ENCODE measurements around the gene LTF. TPM values are rescaled to one million over a fixed set of nuclear protein-coding genes. Genes with fewer than 3 reads are reported as not detected.

LTF gene
- total RNA-seq, 2 donors from 2014 or later: not detected

GRCh38 chr3:46417841-46418611 is 46.7 kb downstream of the LTF start:
- H3K9me3 ChIP-seq (ENCODE audit: control insufficient read depth, low read length, poor library complexity, severe bottlenecking): no peaks in the 10 kb centered on the region
- Mint-ChIP-seq H3K27me3 (no peaks in the 10 kb centered on the region), H3K4me3 (no peak overlapping the region), H3K27ac (no peak overlapping the region), H3K4me1 (no peaks in the 10 kb centered on the region), H3K36me3 (ENCODE audit: low read depth) (no peaks in the 10 kb centered on the region)
- ATAC-seq (no peak), DNase-seq (no peak)

GRCh38 chr3:46416811-46417510 is 47.7 kb downstream of the LTF start:
- ATAC-seq (no peak), DNase-seq (no peak)
- Mint-ChIP-seq H3K4me3 (no peak overlapping the region), H3K4me1 (no peaks in the 10 kb centered on the region), H3K27ac (no peak overlapping the region), H3K36me3 (ENCODE audit: low read depth) (no peaks in the 10 kb centered on the region), H3K27me3 (no peaks in the 10 kb centered on the region)
- no peaks in the 10 kb centered on the region for H3K9me3 ChIP-seq (ENCODE audit: control insufficient read depth, low read length, poor library complexity, severe bottlenecking)

- Mint-ChIP-seq H3K27me3 (no peaks in the 10 kb centered on the region), H3K4me3 (no peak overlapping the region)
Observed at GRCh38 chr3:46416125-46416810, 48.4 kb downstream of the LTF start.

GRCh38 chr3:46414739-46415138 is 50.0 kb downstream of the LTF start:
- H3K27ac Mint-ChIP-seq: no peak overlapping the region
- DNase-seq: no peak
- H3K4me3 Mint-ChIP-seq: no peak overlapping the region
- no peaks in the 10 kb centered on the region for H3K36me3 Mint-ChIP-seq (ENCODE audit: low read depth)
- no peaks in the 10 kb centered on the region for H3K9me3 ChIP-seq (ENCODE audit: control insufficient read depth, low read length, poor library complexity, severe bottlenecking)
- ATAC-seq: no peak
- H3K4me1 Mint-ChIP-seq: peaks cover 2% of the 10 kb centered on the region
- H3K27me3 Mint-ChIP-seq: peaks cover 12% of the 10 kb centered on the region

More at GRCh38 chr3:46416125-46416810, 48.4 kb downstream of the LTF start:
- Mint-ChIP-seq H3K4me1 (no peaks in the 10 kb centered on the region), H3K36me3 (ENCODE audit: low read depth) (no peaks in the 10 kb centered on the region), H3K27ac (no peak overlapping the region)
- no peaks in the 10 kb centered on the region for H3K9me3 ChIP-seq (ENCODE audit: control insufficient read depth, low read length, poor library complexity, severe bottlenecking)
- ATAC-seq: no peak
- DNase-seq: no peak

- ATAC-seq: no peak
- no peak for DNase-seq
- Mint-ChIP-seq H3K36me3 (ENCODE audit: low read depth) (no peaks in the 10 kb centered on the region), H3K4me3 (no peak overlapping the region), H3K27me3 (peaks cover 13% of the 10 kb centered on the region), H3K27ac (no peak overlapping the region), H3K4me1 (peaks cover 2% of the 10 kb centered on the region)
- no peaks in the 10 kb centered on the region for H3K9me3 ChIP-seq (ENCODE audit: control insufficient read depth, low read length, poor library complexity, severe bottlenecking)
Observed at GRCh38 chr3:46413951-46414350, 50.8 kb downstream of the LTF start.

GRCh38 chr3:46412786-46413298 is 51.9 kb downstream of the LTF start:
- DNase-seq (no peak), ATAC-seq (no peak)
- H3K9me3 ChIP-seq (ENCODE audit: control insufficient read depth, low read length, poor library complexity, severe bottlenecking): no peaks in the 10 kb centered on the region
- no peak overlapping the region for H3K27ac Mint-ChIP-seq
- H3K27me3 Mint-ChIP-seq: peaks cover 13% of the 10 kb centered on the region
- H3K4me3 Mint-ChIP-seq: no peak overlapping the region
- no peaks in the 10 kb centered on the region for H3K36me3 Mint-ChIP-seq (ENCODE audit: low read depth)
- peaks cover 2% of the 10 kb centered on the region for H3K4me1 Mint-ChIP-seq

- Mint-ChIP-seq H3K27ac (no peak overlapping the region), H3K4me1 (peaks cover 6% of the 10 kb centered on the region), H3K4me3 (no peak overlapping the region), H3K27me3 (peaks cover 20% of the 10 kb centered on the region), H3K36me3 (ENCODE audit: low read depth) (no peaks in the 10 kb centered on the region)
- ATAC-seq (no peak), DNase-seq (no peak)
- H3K9me3 ChIP-seq (ENCODE audit: control insufficient read depth, low read length, poor library complexity, severe bottlenecking): no peaks in the 10 kb centered on the region
Observed at GRCh38 chr3:46411271-46411670, 53.4 kb downstream of the LTF start.

GRCh38 chr3:46410669-46411068 is 54.0 kb downstream of the LTF start:
- peaks cover 6% of the 10 kb centered on the region for H3K4me1 Mint-ChIP-seq
- DNase-seq (no peak), ATAC-seq (no peak)
- H3K36me3 Mint-ChIP-seq (ENCODE audit: low read depth): no peaks in the 10 kb centered on the region
- H3K9me3 ChIP-seq (ENCODE audit: control insufficient read depth, low read length, poor library complexity, severe bottlenecking): no peaks in the 10 kb centered on the region
- H3K27me3 Mint-ChIP-seq: peaks cover 20% of the 10 kb centered on the region
- H3K27ac Mint-ChIP-seq: no peak overlapping the region
- no peak overlapping the region for H3K4me3 Mint-ChIP-seq

GRCh38 chr3:46409739-46410489 is 54.8 kb downstream of the LTF start:
- Mint-ChIP-seq H3K36me3 (ENCODE audit: low read depth) (no peaks in the 10 kb centered on the region), H3K27ac (no peak overlapping the region), H3K27me3 (peaks cover 20% of the 10 kb centered on the region), H3K4me3 (no peak overlapping the region), H3K4me1 (peaks cover 6% of the 10 kb centered on the region)
- no peaks in the 10 kb centered on the region for H3K9me3 ChIP-seq (ENCODE audit: control insufficient read depth, low read length, poor library complexity, severe bottlenecking)
- DNase-seq (no peak), ATAC-seq (no peak)

GRCh38 chr3:46408853-46409252 is 55.9 kb downstream of the LTF start:
- H3K27ac Mint-ChIP-seq: no peak overlapping the region
- ATAC-seq: no peak
- no peaks in the 10 kb centered on the region for H3K9me3 ChIP-seq (ENCODE audit: control insufficient read depth, low read length, poor library complexity, severe bottlenecking)
- peaks cover 6% of the 10 kb centered on the region for H3K4me1 Mint-ChIP-seq
- H3K4me3 Mint-ChIP-seq: no peak overlapping the region
- no peaks in the 10 kb centered on the region for H3K36me3 Mint-ChIP-seq (ENCODE audit: low read depth)
- DNase-seq: no peak
- H3K27me3 Mint-ChIP-seq: peaks cover 22% of the 10 kb centered on the region

- no peak for DNase-seq
- Mint-ChIP-seq H3K36me3 (ENCODE audit: low read depth) (no peaks in the 10 kb centered on the region), H3K4me1 (peaks cover 6% of the 10 kb centered on the region), H3K27ac (peak overlapping the region; percentile 72), H3K27me3 (peaks cover 26% of the 10 kb centered on the region), H3K4me3 (no peak overlapping the region)
- ATAC-seq: no peak
- no peaks in the 10 kb centered on the region for H3K9me3 ChIP-seq (ENCODE audit: control insufficient read depth, low read length, poor library complexity, severe bottlenecking)
Observed at GRCh38 chr3:46407970-46408369, 56.7 kb downstream of the LTF start.

GRCh38 chr3:46406788-46407611 is 57.7 kb downstream of the LTF start, which contains the start of the genes CCR5AS and CCRL2:
Gene CCR5AS, minus strand, starts transcription at chr3:46407066.
Gene CCRL2, plus strand, starts transcription at chr3:46407259. Its CDS starts 821 bp downstream, at chr3:46408080.
- no peak for DNase-seq
- Mint-ChIP-seq H3K27me3 (peaks cover 26% of the 10 kb centered on the region), H3K27ac (peak within 1 kb of the TSS; percentile 72), H3K4me1 (peaks cover 6% of the 10 kb centered on the region), H3K4me3 (peak within 1 kb of the TSS; percentile 69), H3K36me3 (ENCODE audit: low read depth) (no peaks in the 10 kb centered on the region)
- peak; percentile 78 for ATAC-seq
- no peaks in the 10 kb centered on the region for H3K9me3 ChIP-seq (ENCODE audit: control insufficient read depth, low read length, poor library complexity, severe bottlenecking)
